OCI-LY7 (cell line): Measurements from ENCODE around the gene TBC1D17. TPM values are rescaled to one million over a fixed set of nuclear protein-coding genes. Genes with fewer than 3 reads are reported as not detected.

ENCODE experiments used
- BruUV-seq: library from RNA; stranded (reverse); fragments of 400-500 nt; replicated peaks from 2 replicates; lab custom pipeline; 2021; lab: Mats Ljungman, UMichigan
- CTCF ChIA-PET: fragments of 300-600 bp; sonication (Branson Sonifier 250); formaldehyde crosslinking; loops from one replicate; lab custom pipeline; 2022; ENCODE audit warnings: antibody characterized with exemption; ENCODE audit not compliant: unreplicated experiment; lab: Charles Lee
- POLR2A ChIA-PET: fragments of 300-600 bp; sonication (Branson Sonifier 250); formaldehyde crosslinking; loops from one replicate; lab custom pipeline; 2022; ENCODE audit warnings: antibody characterized with exemption; lab: Charles Lee
- DNase-seq: peaks from one replicate; pipeline ENCODE4 v3.0.0-alpha.2; 2015; ENCODE audit warnings: low spot score
- H2AFZ ChIP-seq: fragments of 200-600 bp; sonication (generic), shearing (Covaris generic); 2 replicates; pipeline ENCODE4 v1.6.1; 2014; ENCODE audit warnings: mild to moderate bottlenecking, antibody characterized with exemption, low read length, moderate library complexity
- H3K27ac ChIP-seq: fragments of 200-600 bp; sonication (generic); 2 replicates; pipeline ENCODE4 v1.5.1; 2014; ENCODE audit warnings: mixed run types, low read depth, mild to moderate bottlenecking, moderate library complexity, low read length, inconsistent platforms; ENCODE audit not compliant: poor library complexity, severe bottlenecking
- H3K36me3 ChIP-seq: fragments of 200-600 bp; sonication (generic); 2 replicates; pipeline ENCODE4 v1.6.1; 2014; ENCODE audit warnings: mild to moderate bottlenecking, antibody characterized with exemption, low read length, moderate library complexity, mixed read lengths; ENCODE audit not compliant: insufficient read depth
- H3K4me1 ChIP-seq: fragments of 200-600 bp; sonication (generic); 2 replicates; pipeline ENCODE4 v1.5.1; 2014; ENCODE audit warnings: mild to moderate bottlenecking, low read length; ENCODE audit not compliant: insufficient read depth, poor library complexity, severe bottlenecking
- H3K4me2 ChIP-seq: fragments of 200-600 bp; sonication (generic); 2 replicates; pipeline ENCODE4 v1.6.1; 2014; ENCODE audit warnings: mild to moderate bottlenecking, low read length
- H3K4me3 ChIP-seq: fragments of 200-600 bp; sonication (generic); 2 replicates; pipeline ENCODE4 v1.5.1; 2014; ENCODE audit warnings: mild to moderate bottlenecking, low read depth, low read length; ENCODE audit not compliant: poor library complexity, severe bottlenecking
- H3K79me2 ChIP-seq: fragments of 200-600 bp; sonication (generic); 2 replicates; pipeline ENCODE4 v1.6.1; 2016; ENCODE audit warnings: low read depth, mild to moderate bottlenecking, low read length, moderate library complexity, mixed read lengths; ENCODE audit not compliant: insufficient read depth
- H3K9me2 ChIP-seq: fragments of 200-600 bp; sonication (generic); 2 replicates; pipeline ENCODE4 v1.6.1; 2016; ENCODE audit warnings: mild to moderate bottlenecking, low read length, mixed read lengths; ENCODE audit not compliant: insufficient read depth
- H3K9me3 ChIP-seq: fragments of 200-600 bp; sonication (generic); 2 replicates; pipeline ENCODE4 v1.6.1; 2014; ENCODE audit warnings: mild to moderate bottlenecking, mixed run types, low read length, mixed read lengths
- H4K20me1 ChIP-seq: fragments of 200-600 bp; sonication (generic); 2 replicates; pipeline ENCODE4 v1.6.1; 2014; ENCODE audit warnings: mild to moderate bottlenecking, antibody characterized with exemption, low read length, moderate library complexity, mixed read lengths; ENCODE audit not compliant: insufficient read depth
- EZH2phosphoT487 ChIP-seq: fragments of 200-600 bp; sonication (generic); IDR thresholded peaks from 2 replicates; pipeline ENCODE4 v1.6.1; 2018; ENCODE audit warnings: low read depth, borderline replicate concordance, mild to moderate bottlenecking, mixed run types, antibody characterized with exemption, low read length, moderate library complexity, mixed read lengths
- intact Hi-C: fragments of 100-400 bp; cut with micrococcal nuclease; formaldehyde crosslinking; loops from one replicate; pipeline ENCODE4 v1.10.0; 2022; ENCODE audit not compliant: unreplicated experiment
- total RNA-seq, 2 experiments: library from RNA; depleted of rRNA in 1 of 2; stranded (reverse); fragments of >200 nt in 1 of 2; shearing (Covaris generic) in 1 of 2; gene quantifications; 2 replicates each; pipeline ENCODE4 v1.2.3, GENCODE V29; 2014 to 2022
- TF ChIP-seq, protein P1 (sequence below): fragments of 200-600 bp; sonication (generic); conservative IDR thresholded peaks from 2 replicates; pipeline ENCODE4 v1.5.1; 2014; ENCODE audit warnings: mild to moderate bottlenecking, antibody characterized with exemption, low read length, moderate library complexity, mixed read lengths

TBC1D17 gene
- total RNA-seq, 2 experiments from 2014 or later = 8.0 to 24.0 TPM

DNA sequence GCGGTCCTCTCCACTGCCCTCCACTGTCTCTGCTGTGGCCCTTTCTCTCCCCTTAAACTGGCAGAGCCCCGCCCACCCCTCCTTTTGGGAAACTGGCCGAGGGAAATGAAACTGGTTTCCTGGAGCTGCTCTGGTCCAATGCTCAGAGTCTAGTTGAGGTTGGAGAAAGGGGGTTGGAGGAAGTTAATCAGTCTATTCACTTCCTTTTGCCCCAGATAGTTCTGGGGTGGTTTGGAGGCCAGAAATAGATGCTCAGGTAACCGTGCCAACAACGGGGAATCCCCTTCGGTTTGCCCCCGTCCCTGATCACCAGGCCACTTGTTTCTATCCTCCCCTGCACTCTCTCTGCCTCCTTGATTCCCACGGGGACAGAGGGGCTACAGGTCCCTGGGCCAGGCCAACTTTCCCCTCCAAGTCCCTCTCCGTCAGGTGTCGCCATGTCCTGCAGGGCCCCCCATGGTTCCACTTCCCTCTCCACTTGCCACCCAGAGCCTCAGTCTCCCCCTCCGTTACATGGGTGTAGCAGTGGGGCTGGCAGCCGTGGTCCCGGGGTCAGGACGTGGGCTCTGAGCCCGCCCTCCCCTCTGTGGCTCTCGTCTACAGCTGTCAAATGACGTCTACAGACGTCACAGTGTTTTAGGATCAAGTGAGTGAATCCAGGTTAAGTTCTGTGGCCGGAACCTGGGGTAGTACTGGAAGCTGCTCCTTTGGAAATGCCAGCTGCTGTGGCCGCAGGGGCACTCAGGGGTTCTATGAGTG is 19.5 kb downstream of the TBC1D17 start, which contains the start of gene IL4I1:
Gene IL4I1, minus strand, starts transcription at position 25 of the 759 bp plus-strand sequence. CDS start 727 bp downstream, outside the sequence.
- no peaks in the 10 kb centered on the region for H4K20me1 ChIP-seq
- intact Hi-C loops = loop anchor here (1.0 kb wide), 1 partner anchor 27 kb away; no protein-coding TSS in a partner anchor
- no peaks in the 10 kb centered on the region for H3K9me3 ChIP-seq
- CTCF ChIA-PET = no interaction called here
- no TSS peak for BruUV-seq
- peak within 1 kb of the TSS; percentile 63; the same call in 1 of the 2 replicates for H2AFZ ChIP-seq
- H3K4me3 ChIP-seq = peak within 1 kb of the TSS; percentile 55
- H3K9me2 ChIP-seq = no peaks in the 10 kb centered on the region
- TF ChIP-seq EZH2phosphoT487 = no peak
- TF ChIP-seq, protein P1, sequence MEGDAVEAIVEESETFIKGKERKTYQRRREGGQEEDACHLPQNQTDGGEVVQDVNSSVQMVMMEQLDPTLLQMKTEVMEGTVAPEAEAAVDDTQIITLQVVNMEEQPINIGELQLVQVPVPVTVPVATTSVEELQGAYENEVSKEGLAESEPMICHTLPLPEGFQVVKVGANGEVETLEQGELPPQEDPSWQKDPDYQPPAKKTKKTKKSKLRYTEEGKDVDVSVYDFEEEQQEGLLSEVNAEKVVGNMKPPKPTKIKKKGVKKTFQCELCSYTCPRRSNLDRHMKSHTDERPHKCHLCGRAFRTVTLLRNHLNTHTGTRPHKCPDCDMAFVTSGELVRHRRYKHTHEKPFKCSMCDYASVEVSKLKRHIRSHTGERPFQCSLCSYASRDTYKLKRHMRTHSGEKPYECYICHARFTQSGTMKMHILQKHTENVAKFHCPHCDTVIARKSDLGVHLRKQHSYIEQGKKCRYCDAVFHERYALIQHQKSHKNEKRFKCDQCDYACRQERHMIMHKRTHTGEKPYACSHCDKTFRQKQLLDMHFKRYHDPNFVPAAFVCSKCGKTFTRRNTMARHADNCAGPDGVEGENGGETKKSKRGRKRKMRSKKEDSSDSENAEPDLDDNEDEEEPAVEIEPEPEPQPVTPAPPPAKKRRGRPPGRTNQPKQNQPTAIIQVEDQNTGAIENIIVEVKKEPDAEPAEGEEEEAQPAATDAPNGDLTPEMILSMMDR = no peak
- H3K4me1 ChIP-seq = peaks cover 43% of the 10 kb centered on the region
- DNase-seq = peak; percentile 77
- POLR2A ChIA-PET = interaction anchor here (1.2 to 1.8 kb wide), 2 partner anchors 28 to 32 kb away, joined by 4 to 6 read pairs; partner anchors contain the start of gene ATF5
- H3K27ac ChIP-seq = peak within 1 kb of the TSS; percentile 66
- H3K4me2 ChIP-seq = peak within 1 kb of the TSS; percentile 96
- H3K79me2 ChIP-seq = no peaks in the 10 kb centered on the region
- no peaks in the 10 kb centered on the region for H3K36me3 ChIP-seq

GRCh38 chr19:49904136-49904535 is 26.6 kb downstream of the TBC1D17 start:
- POLR2A ChIA-PET = no interaction called here
- H2AFZ ChIP-seq = no peak overlapping the region

More at GRCh38 chr19:49904136-49904535, 26.6 kb downstream of the TBC1D17 start:
- Histone ChIP-seq H3K4me3 (no peak overlapping the region), H4K20me1 (0 out of 2 replicates have a peak, but pooled peaks cover 4% of the 10 kb centered on the region), H3K4me1 (peaks cover 45% of the 10 kb centered on the region), H3K27ac (no peak overlapping the region), H3K9me3 (no peaks in the 10 kb centered on the region), H3K4me2 (no peak overlapping the region), H3K36me3 (peaks cover 36% of the 10 kb centered on the region), H3K9me2 (no peaks in the 10 kb centered on the region), H3K79me2 (no peaks in the 10 kb centered on the region)
- TF ChIP-seq, protein P1 = no peak
- TF ChIP-seq EZH2phosphoT487 = no peak
- no TSS peak for BruUV-seq
- CTCF ChIA-PET = no interaction called here
- intact Hi-C loops = no loop called here
- DNase-seq = no peak
